GM19452 (cell line): ENCODE results near the gene FEM1A.
"Not testable (repeated sequence)": the region's sequence is repeated elsewhere in the genome, so short reads cannot be mapped to it uniquely, and the experiment has no call there.

Source experiments
- ATAC-seq: cut with Tn5 transposase; IDR thresholded peaks from one replicate; pipeline ENCODE4 v1.9.1; 2021; ENCODE audit not compliant: unreplicated experiment

Gene FEM1A

GRCh38 chr19:4811328-4812131, 20.0 kb downstream of the FEM1A start:
- ATAC-seq = no peak

GRCh38 chr19:4814625-4815425, 23.3 kb downstream of the FEM1A start:
- no peak for ATAC-seq

- ATAC-seq = no peak
Observed at GRCh38 chr19:4815426-4816201, 24.1 kb downstream of the FEM1A start.

GRCh38 chr19:4816202-4816949, 24.8 kb downstream of the FEM1A start:
- no peak for ATAC-seq

- ATAC-seq = no peak
Observed at GRCh38 chr19:4816950-4817278, 25.4 kb downstream of the FEM1A start.

GRCh38 chr19:4817467-4818277, 26.1 kb downstream of the FEM1A start:
- no peak for ATAC-seq

- no peak for ATAC-seq
Observed at GRCh38 chr19:4821265-4821664, 29.7 kb downstream of the FEM1A start.

- ATAC-seq = not testable (repeated sequence)
Observed at GRCh38 chr19:4822354-4822753, 30.8 kb downstream of the FEM1A start.

- ATAC-seq = no peak
Observed at GRCh38 chr19:4823577-4823976, 32.0 kb downstream of the FEM1A start.

- ATAC-seq = no peak
Observed at GRCh38 chr19:4829001-4829712, 37.6 kb downstream of the FEM1A start.

- no peak for ATAC-seq
Observed at GRCh38 chr19:4830332-4830731, 38.8 kb downstream of the FEM1A start.

GRCh38 chr19:4830768-4831265, 39.3 kb downstream of the FEM1A start:
- ATAC-seq = no peak

GRCh38 chr19:4831304-4831978, 39.9 kb downstream of the FEM1A start, which contains the start of gene TICAM1:
TSS of gene TICAM1 (minus strand) at chr19:4831712. CDS start at chr19:4818377, 13,335 bp downstream.
- peak; percentile 68 for ATAC-seq

- ATAC-seq = not testable (repeated sequence)
Observed at GRCh38 chr19:4831979-4832340, 40.4 kb downstream of the FEM1A start.

GRCh38 chr19:4832776-4833175, 41.2 kb downstream of the FEM1A start:
- no peak for ATAC-seq

GRCh38 chr19:4839192-4839591, 47.7 kb downstream of the FEM1A start:
- ATAC-seq = no peak

- ATAC-seq = no peak
Observed at GRCh38 chr19:4843647-4843965, 52.1 kb downstream of the FEM1A start.

- no peak for ATAC-seq
Observed at GRCh38 chr19:4844348-4845179, 53.0 kb downstream of the FEM1A start.
